KG1 (cell line): Measurements from ENCODE around the gene BCAR3.
"Not testable (repeated sequence)": the region's sequence is repeated elsewhere in the genome, so short reads cannot be mapped to it uniquely, and the experiment has no call there.

Experiments used
- DNase-seq: peaks from one replicate; lab custom pipeline; 2025; lab: John Stamatoyannopoulos, UW

The BCAR3 gene

GRCh38 chr1:93705892-93706500, 24.4 kb upstream of the BCAR3 start:
- no peak for DNase-seq

DNA sequence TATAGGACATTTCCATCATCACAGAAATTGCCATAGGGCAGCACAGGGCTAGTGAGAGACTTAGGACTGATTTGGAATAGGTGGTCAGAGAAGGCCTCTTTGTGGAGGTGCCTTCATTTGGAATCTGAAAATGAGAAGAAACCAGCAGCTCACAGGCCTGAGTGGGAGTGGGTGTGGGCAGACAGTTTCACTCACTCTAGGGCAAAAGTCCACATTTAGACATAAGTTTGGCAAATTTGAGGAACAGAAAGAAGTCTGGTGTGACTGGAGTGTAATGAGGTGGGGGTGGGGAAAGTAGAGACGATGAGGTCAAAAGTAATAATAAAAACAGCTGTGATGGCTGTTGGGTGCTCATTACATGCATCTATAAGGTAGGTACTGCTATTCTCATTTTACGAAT, 22.4 kb upstream of the BCAR3 start:
- DNase-seq = no peak

- DNase-seq = no peak
Observed at GRCh38 chr1:93703643-93704042, 22.0 kb upstream of the BCAR3 start.

- no peak for DNase-seq
Observed at GRCh38 chr1:93702828-93703183, 21.2 kb upstream of the BCAR3 start.

- DNase-seq = no peak
Observed at GRCh38 chr1:93702111-93702827, 20.6 kb upstream of the BCAR3 start.

DNA sequence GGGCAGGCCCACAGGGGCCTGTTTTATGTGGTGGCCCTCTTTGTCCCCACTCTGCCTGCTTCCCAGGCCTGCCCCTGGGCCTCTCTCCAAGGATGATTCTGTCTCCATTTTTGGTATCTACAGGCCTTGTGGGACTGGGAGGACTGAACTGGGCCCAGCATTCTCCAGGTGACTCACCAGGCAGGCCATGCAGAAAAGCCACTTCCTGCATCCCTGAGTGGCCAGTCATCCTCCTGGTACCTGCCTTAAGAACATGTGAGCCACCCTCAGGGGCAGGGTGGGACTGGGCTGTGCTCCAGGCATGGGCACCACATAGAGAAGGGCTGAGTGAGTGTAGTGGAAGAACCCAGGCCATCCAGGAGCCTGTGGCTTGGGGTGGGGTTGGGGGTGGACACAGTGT, 20.0 kb upstream of the BCAR3 start:
- DNase-seq = no peak

DNA sequence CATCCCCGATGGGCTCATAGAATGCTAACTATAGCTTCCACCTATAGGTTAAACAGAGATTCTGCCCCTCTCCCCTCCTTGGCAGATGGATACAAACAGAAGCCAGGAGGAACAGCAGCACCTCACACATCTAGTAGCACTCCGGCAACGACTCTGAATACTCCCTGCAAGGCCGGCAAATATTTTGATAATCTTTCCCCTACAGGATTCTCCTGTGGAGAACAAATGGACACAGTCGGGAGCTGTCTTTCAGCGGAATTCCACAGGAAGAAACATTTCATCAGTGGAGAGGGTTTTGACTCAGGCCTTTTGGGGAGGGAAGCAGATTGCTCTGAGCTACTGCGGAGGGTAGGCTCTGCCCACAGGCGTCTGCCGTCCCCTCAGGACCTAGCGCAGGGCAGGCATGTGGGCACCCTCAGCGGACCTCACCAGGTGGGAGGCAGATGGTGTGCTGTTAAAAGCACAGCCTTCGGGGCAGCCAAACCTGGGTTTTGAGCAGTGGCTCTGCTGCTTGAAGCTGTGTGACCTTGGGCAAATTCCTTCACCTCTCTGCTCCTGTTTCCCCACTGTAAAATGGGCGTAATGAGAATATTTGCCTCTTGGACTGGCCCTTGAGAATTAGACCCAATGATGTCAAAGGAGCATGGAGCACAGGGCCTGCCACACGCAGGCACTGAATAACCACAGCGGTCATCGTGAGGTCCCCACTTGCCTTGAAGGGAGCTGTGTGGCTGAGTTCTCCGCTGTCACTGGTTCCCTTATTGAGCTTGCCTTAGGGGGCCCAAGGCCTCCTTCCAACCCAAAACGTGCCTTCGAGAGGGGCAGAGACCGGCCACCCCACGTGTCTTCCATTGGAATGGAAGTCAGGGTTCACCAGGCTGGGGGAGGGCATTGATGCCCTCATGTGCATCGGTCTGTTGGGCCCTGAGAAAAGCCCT, 19.2 kb upstream of the BCAR3 start:
- no peak for DNase-seq

GRCh38 chr1:93699503-93700168, 18.0 kb upstream of the BCAR3 start:
- no peak for DNase-seq

DNA sequence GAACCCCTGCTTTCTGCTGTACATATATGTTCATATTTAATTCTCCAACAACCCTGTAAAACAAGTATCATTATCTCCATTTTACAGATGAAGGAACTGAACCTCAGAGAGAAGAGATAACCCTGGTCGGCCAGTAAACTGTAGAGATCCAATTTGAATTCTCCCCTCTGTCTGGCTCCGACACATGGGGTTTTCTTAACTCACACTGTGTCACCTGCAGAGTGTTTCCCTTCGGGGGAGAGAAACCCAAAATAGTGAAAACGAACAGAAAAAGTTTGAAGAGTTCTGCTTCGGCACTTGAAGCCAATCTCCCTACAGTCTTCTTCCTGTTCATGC, 17.4 kb upstream of the BCAR3 start:
- DNase-seq = no peak

DNA sequence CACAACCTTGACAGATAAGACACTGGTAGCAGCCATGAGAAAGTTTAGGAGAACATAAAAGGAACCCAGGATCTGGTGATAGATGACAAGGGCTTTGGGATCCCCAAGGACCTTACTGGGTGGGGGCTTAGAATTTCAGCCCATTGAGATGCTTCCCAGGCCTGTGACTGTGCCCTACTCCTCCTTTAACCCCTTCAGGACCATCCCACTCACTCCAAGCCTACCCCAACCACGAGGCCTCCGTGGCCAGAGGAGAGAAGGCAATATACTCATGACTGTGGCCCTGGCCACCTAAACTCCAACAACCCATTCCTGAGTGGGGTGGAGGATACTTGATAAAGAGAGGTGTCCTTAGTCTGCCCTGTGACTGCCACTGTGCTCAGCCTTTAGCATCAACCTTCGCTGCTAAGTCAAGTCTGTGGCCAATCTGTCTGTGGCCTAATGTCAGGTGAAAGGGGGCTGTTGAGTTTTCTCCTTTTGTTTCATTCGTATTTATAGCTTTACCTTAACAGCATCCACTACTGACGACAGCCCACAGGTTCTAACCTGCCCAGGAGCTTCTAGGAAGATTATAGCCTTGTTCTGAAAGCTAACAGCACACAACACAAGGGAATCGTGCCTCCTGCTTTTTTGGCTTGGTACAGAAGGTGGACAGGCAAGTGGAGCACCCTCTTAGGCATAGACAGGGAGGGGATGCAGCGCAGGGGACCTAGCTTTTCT, 16.9 kb upstream of the BCAR3 start:
- DNase-seq = no peak

- not testable (repeated sequence) for DNase-seq
Observed at GRCh38 chr1:93697566-93697965, 15.9 kb upstream of the BCAR3 start.

- no peak for DNase-seq
Observed at GRCh38 chr1:93695411-93696005, 13.9 kb upstream of the BCAR3 start.

DNA sequence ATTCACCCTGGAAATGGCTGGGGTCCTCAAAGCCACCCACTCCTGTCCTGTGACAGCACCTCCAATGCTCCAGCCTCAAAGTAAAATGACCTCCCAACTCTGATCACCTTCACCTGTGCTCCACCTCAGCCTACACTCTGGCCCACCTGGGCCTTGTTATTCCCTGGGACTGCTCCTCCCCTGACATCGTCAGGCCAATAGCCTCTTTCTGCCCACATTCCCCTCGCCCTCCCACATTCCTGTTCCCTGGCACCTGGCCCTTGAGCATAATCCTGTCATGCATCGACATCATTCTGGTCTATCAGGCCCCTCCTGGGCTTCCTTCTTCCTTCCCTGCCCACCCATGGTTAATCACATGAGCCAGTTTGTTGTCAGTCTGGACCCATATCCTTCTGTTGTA, 13.2 kb upstream of the BCAR3 start:
- no peak for DNase-seq

- DNase-seq = no peak
Observed at GRCh38 chr1:93694039-93694438, 12.4 kb upstream of the BCAR3 start.

DNA sequence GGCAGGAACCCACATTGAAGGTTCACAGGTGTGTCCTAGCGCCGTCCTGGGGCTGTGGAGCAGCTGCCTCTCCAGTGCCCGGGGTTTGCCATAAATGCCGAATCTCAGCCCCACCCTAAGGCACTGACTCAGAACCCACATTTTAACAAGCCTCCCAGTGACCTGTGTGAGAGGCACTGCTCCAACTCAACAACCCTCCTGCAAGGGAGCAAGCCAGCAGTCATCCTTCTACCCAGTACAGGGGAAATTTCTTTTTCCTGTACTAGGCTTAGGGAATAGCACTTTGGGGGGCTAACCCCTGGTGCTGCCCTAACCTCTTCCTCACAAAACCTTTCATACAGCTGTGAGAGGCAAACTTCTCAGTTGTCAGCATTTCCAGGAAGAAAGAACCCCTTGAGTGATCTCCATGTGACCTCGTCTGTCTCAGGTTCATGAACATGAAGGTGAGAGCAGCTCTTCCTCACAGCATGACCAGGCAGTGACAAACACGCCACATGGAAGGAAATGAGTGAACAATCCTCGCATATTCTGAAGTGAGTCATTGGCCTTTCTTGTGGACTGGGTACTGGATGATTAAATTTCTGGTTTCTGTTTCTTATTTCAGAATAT, 11.4 kb upstream of the BCAR3 start:
- no peak for DNase-seq

DNA sequence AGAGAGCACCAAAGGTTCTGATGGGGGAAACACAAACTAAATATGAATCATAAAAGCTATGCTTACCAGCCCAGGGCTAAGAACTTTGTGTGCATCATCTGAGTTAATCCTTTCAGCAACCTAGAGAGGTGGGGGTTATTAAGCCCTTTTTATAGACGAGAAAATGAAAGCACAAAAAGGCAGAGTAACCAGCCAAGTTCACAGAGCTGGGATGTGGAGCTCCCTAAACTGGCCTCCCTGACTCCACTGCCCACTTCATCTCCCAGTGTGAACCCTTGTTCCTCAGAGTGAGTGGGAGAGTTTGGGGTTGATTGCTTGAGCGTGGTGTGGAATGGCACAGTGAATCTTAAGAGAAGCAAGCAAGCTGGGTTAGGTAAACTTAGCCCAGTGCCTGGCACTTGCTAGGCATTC, 10.8 kb upstream of the BCAR3 start:
- DNase-seq = no peak

- no peak for DNase-seq
Observed at GRCh38 chr1:93692026-93692425, 10.4 kb upstream of the BCAR3 start.

DNA sequence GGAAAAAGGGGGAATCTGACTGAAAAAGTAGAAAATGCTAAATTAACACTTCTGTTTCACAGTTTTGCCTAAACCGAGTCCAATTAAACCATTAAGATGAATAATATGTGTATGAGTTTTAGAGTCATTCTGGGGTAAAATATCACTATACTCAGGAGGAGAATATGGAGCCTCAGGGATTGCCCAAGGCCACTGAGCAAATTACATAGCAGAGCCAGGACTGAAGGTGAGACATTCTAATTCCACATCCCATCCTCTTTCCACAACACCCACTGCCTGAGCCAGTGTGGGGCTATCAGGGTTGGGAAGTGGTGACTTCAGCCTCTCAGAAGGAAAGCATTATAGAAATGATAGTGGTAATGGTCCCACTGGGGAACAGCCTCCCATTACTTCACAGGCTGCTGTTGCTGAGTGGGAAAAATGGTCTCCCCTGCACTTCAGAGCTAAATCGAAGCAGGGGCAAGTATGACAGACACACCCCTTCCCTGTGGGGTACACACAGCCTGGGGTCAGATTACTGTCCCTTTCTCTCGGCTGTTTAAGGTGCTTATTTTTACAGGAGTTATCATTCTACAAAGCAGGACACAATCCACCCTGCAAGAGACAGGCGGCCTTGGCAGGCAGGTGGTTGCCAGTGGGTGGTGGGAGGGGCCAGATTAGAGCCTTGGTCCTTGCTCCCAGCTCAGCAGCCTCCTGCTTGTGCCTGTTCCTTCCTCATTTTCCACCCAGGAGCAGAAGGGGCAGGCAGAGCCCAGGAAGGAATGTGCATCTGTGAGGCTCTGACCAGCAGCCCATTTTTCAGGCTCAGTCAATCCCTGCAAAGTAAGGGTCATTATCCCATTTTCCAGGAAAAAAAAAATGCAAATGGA, 9.5 kb upstream of the BCAR3 start:
- no peak for DNase-seq

DNA sequence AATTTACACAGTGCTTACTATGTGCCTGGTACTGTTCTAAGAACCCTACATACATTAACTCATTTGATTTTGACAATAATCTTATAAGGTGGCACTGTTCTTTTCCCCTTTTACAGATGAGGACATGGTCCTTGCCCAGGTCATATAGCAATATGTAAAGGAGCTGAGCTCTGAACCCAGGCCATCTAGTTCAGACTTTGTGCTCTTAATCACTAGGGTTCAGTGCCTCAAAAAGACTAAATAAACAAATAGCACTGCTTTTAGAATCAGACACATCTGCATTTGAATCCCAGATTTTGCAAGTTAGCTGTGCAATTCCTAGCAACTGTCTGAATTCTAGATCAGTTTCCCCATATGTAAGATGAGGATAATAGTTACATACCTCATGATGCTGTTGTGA, 8.7 kb upstream of the BCAR3 start:
- DNase-seq = no peak
